GM12878 (cell line): ENCODE measurements around the gene MTMR3.

Experiments
- ATF2 ChIP-seq: IDR thresholded peaks from 2 replicates; pipeline ENCODE4 v1.6.1; 2012; ENCODE audit warnings: low read length, inconsistent platforms
- CTCF ChIP-seq, 3 experiments: IDR thresholded peaks in 2 of 3; conservative IDR thresholded peaks in 1 of 3; 2 replicates each; pipeline ENCODE4 v1.5.1; 2011; ENCODE audit warnings: low read depth in 3 of 3, low read length in 3 of 3, mild to moderate bottlenecking in 3 of 3, control low read depth in 2 of 3, moderate library complexity in 2 of 3, inconsistent platforms in 1 of 3, mixed read lengths in 1 of 3; ENCODE audit not compliant: control insufficient read depth in 2 of 3, insufficient read depth in 1 of 3; ENCODE audit errors: extremely low read depth in 1 of 3
- JUND ChIP-seq: IDR thresholded peaks from 2 replicates; pipeline ENCODE4 v1.6.1; 2012; ENCODE audit warnings: low read depth, mild to moderate bottlenecking, low read length, improper control_type of control experiment, moderate library complexity
- KDM1A ChIP-seq: fragments of 200-600 bp; sonication (generic); IDR thresholded peaks from 2 replicates; pipeline ENCODE4 v1.6.1; 2016; ENCODE audit warnings: borderline replicate concordance
- MYB ChIP-seq: fragments of 150-350 bp; IDR thresholded peaks from 2 replicates; pipeline ENCODE4 v1.6.1; 2014; ENCODE audit warnings: mild to moderate bottlenecking, low read depth, low read length, borderline replicate concordance
- PML ChIP-seq: IDR thresholded peaks from 2 replicates; pipeline ENCODE4 v1.6.1; 2012; ENCODE audit warnings: low read length, inconsistent platforms
- REST ChIP-seq: IDR thresholded peaks from 2 replicates; pipeline ENCODE4 v1.6.1; 2012; ENCODE audit warnings: mild to moderate bottlenecking, low read depth, low read length
- YY1 ChIP-seq: IDR thresholded peaks from 2 replicates; pipeline ENCODE4 v1.6.1; 2011; ENCODE audit warnings: low read depth, mild to moderate bottlenecking, low read length

GRCh38 chr22:30010789-30011405 is 127.9 kb downstream of the MTMR3 start:
- TF ChIP-seq KDM1A (no peak), MYB (no peak), CTCF (IDR thresholded peaks at IDR 0.05 in 2 of 3, conservative IDR thresholded peaks at IDR 0.05 in 1 of 3; ENCODE audit: control insufficient read depth in 2 of 3, extremely low read depth in 1 of 3, insufficient read depth in 1 of 3, low read depth in 3 of 3, low read length in 3 of 3) (no peak), YY1 (no peak), JUND (no peak), PML (no peak), ATF2 (no peak), REST (no peak)
